DND-41 (cell line): ENCODE results near the gene PER1.

Experiments used
- CTCF ChIP-seq: IDR thresholded peaks from 2 replicates; pipeline ENCODE4 v1.5.1; 2012; ENCODE audit warnings: borderline replicate concordance, low read length, moderate library complexity, mild to moderate bottlenecking; ENCODE audit not compliant: poor library complexity, severe bottlenecking; ENCODE audit errors: extremely low read depth
- EZH2 ChIP-seq: IDR thresholded peaks from 3 replicates; pipeline ENCODE4 v1.6.1; 2012; ENCODE audit warnings: borderline replicate concordance, low read depth, mild to moderate bottlenecking, moderate library complexity, low read length, inconsistent platforms; ENCODE audit not compliant: severe bottlenecking

GRCh38 chr17:8128125-8128784 lies 23.9 kb downstream of the PER1 start:
- TF ChIP-seq EZH2: no peak
- no peak for TF ChIP-seq CTCF
